GM23338 (cell line): ENCODE measurements around the gene PDE7B. TPM values are rescaled to one million over a fixed set of nuclear protein-coding genes. Genes with fewer than 3 reads are reported as not detected.
A peak's percentile ranks its signal among the peaks of the same experiment; 100 is the strongest.

Experiments used
- ATAC-seq: fragments of 200-7000 bp; cut with Tn5 transposase; 3 replicates; pipeline ENCODE4 v1.9.1; 2020
- DNase-seq: peaks from one replicate; pipeline ENCODE4 v3.0.0-alpha.2; 2015; ENCODE audit warnings: low spot score
- H2AFZ ChIP-seq: fragments of 200-600 bp; sonication (generic); 2 replicates; pipeline ENCODE4 v1.8.0; 2016; ENCODE audit warnings: antibody characterized with exemption, mild to moderate bottlenecking, moderate library complexity
- H3F3A ChIP-seq: fragments of 200-600 bp; sonication (generic); replicated peaks from 2 replicates; pipeline ENCODE4 v1.8.0; 2017; ENCODE audit warnings: antibody characterized with exemption, mixed run types, low read depth
- H3K27ac ChIP-seq: fragments of 200-600 bp; sonication (generic); 2 replicates; pipeline ENCODE4 v1.6.1; 2016; ENCODE audit warnings: low read depth
- H3K27me3 ChIP-seq: fragments of 200-600 bp; sonication (generic); 2 replicates; pipeline ENCODE4 v1.8.0; 2016; ENCODE audit warnings: mild to moderate bottlenecking, mixed run types, moderate library complexity; ENCODE audit not compliant: insufficient read depth
- H3K36me3 ChIP-seq: fragments of 200-600 bp; sonication (generic); 2 replicates; pipeline ENCODE4 v1.8.0; 2016; ENCODE audit warnings: mild to moderate bottlenecking; ENCODE audit not compliant: insufficient read depth
- H3K4me1 ChIP-seq: fragments of 200-600 bp; sonication (generic); 2 replicates; pipeline ENCODE4 v1.8.0; 2016; ENCODE audit warnings: mild to moderate bottlenecking, moderate library complexity; ENCODE audit not compliant: insufficient read depth
- H3K4me2 ChIP-seq: fragments of 200-600 bp; sonication (generic); 2 replicates; pipeline ENCODE4 v1.7.1; 2017; ENCODE audit warnings: mixed run types
- H3K4me3 ChIP-seq: fragments of 200-600 bp; sonication (generic); 2 replicates; pipeline ENCODE4 v1.6.1; 2016; ENCODE audit warnings: mixed run types
- H3K79me2 ChIP-seq: fragments of 200-600 bp; sonication (generic); replicated peaks from 2 replicates; pipeline ENCODE4 v1.8.0; 2017; ENCODE audit warnings: mild to moderate bottlenecking; ENCODE audit not compliant: insufficient read depth
- H3K9me2 ChIP-seq: fragments of 200-600 bp; sonication (generic); 2 replicates; pipeline ENCODE4 v1.8.0; 2017; ENCODE audit not compliant: insufficient read depth
- H4K20me1 ChIP-seq: fragments of 200-600 bp; sonication (generic); replicated peaks from 2 replicates; pipeline ENCODE4 v1.8.0; 2017; ENCODE audit warnings: mild to moderate bottlenecking; ENCODE audit not compliant: insufficient read depth
- H3K27ac Mint-ChIP-seq: 2 replicates; pipeline ENCODE4 v1.8.0; 2020; ENCODE audit warnings: inconsistent platforms, mild to moderate bottlenecking, moderate library complexity, mixed read lengths
- H3K27me3 Mint-ChIP-seq: 3 replicates; pipeline ENCODE4 v1.8.0; 2022; ENCODE audit warnings: low read depth, mild to moderate bottlenecking, moderate library complexity, mixed read lengths, inconsistent platforms; ENCODE audit not compliant: insufficient read depth, poor library complexity
- H3K36me3 Mint-ChIP-seq: 3 replicates; pipeline ENCODE4 v1.8.0; 2021; ENCODE audit warnings: low read depth, mild to moderate bottlenecking, inconsistent platforms, moderate library complexity, mixed read lengths
- H3K4me1 Mint-ChIP-seq: 3 replicates; pipeline ENCODE4 v1.8.0; 2020; ENCODE audit warnings: mild to moderate bottlenecking, inconsistent platforms, mixed read lengths
- H3K4me3 Mint-ChIP-seq: 3 replicates; pipeline ENCODE4 v1.8.0; 2021; ENCODE audit warnings: moderate library complexity, mild to moderate bottlenecking, inconsistent platforms, mixed read lengths
- H3K9me3 Mint-ChIP-seq: 3 replicates; pipeline ENCODE4 v1.8.0; 2020; ENCODE audit warnings: moderate library complexity, mild to moderate bottlenecking, inconsistent platforms, mixed read lengths
- CTCF ChIP-seq, 2 experiments: fragments of 200-600 bp in 1 of 2; sonication (generic) in 1 of 2; conservative IDR thresholded peaks; 2 replicates each; pipeline versions ENCODE4 v1.5.1 to v1.6.1; 2016 to 2017; ENCODE audit warnings: antibody characterized with exemption in 2 of 2, low read depth in 2 of 2, mild to moderate bottlenecking in 2 of 2, moderate library complexity in 1 of 2
- JUNB ChIP-seq: IDR thresholded peaks from one replicate; pipeline ENCODE4 v1.6.1; 2016; ENCODE audit warnings: antibody characterized with exemption; ENCODE audit not compliant: unreplicated experiment
- REST ChIP-seq: IDR thresholded peaks from one replicate; pipeline ENCODE4 v1.6.1; 2018; ENCODE audit warnings: antibody characterized with exemption; ENCODE audit not compliant: unreplicated experiment
- ZNF114 ChIP-seq: fragments of 250-450 bp; sonication (Bioruptor Pico); IDR thresholded peaks from 2 replicates; pipeline ENCODE4 v1.5.0; 2020; ENCODE audit warnings: mild to moderate bottlenecking, moderate library complexity
- ZNF462 ChIP-seq: fragments of 250-450 bp; sonication (Bioruptor Pico); IDR thresholded peaks from 2 replicates; pipeline ENCODE4 v1.5.0; 2020; ENCODE audit warnings: mild to moderate bottlenecking, moderate library complexity
- polyA plus RNA-seq: library from polyadenylated mRNA; unstranded; fragments of >200 nt; fragmentation: Nextera tagmentation; extraction: Ambion mirVana; gene quantifications from 2 replicates; pipeline ENCODE4 v1.2.1, GENCODE V29; 2016
- total RNA-seq: library from RNA; depleted of rRNA; stranded (reverse); fragments of >200 nt; shearing (Covaris generic); gene quantifications from 2 replicates; pipeline ENCODE4 v1.2.3, GENCODE V29; 2014

PDE7B gene
- total and polyA plus RNA-seq, 2 experiments from 2014 or later = 0.07 TPM; not detected in 1

DNA sequence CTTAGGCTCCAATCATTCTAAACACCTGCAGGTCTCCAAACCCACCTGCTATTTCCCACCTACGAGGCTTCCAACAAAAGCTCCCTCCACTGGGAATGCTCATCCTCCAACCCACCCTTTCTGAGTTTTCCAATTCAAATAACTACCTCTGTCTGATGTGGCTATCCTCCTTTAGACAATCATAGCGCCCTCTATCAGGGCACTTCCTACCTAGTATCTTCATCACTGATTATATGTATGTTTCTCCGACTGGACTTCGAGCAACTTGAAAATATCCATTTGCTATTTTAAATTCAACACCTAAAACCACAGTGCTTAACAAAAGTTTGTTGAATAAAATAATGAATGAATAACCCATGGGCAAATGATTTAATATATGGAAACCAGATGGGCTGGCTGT is 357.3 kb downstream of the PDE7B start:
- Histone ChIP-seq H3K27me3 (no peaks in the 10 kb centered on the region), H3K36me3 (no peaks in the 10 kb centered on the region), H4K20me1 (no peaks in the 10 kb centered on the region), H3K4me1 (no peaks in the 10 kb centered on the region), H3K9me2 (no peaks in the 10 kb centered on the region), H3F3A (no peaks in the 10 kb centered on the region), H2AFZ (no peak overlapping the region), H3K4me3 (no peak overlapping the region), H3K79me2 (no peaks in the 10 kb centered on the region), H3K27ac (no peak overlapping the region), H3K4me2 (no peak overlapping the region)
- Mint-ChIP-seq H3K27me3 (peaks cover 2% of the 10 kb centered on the region), H3K27ac (no peak overlapping the region), H3K9me3 (no peaks in the 10 kb centered on the region), H3K4me1 (no peaks in the 10 kb centered on the region), H3K4me3 (no peak overlapping the region), H3K36me3 (no peaks in the 10 kb centered on the region)
- ATAC-seq (no peak), DNase-seq (peak; percentile 60)
- TF ChIP-seq JUNB (no peak), CTCF (conservative IDR thresholded peaks at IDR 0.05; ENCODE audit: low read depth in 2 of 2) (peak; percentile 64 to 68)

GRCh38 chr6:136209496-136209895 is 358.0 kb downstream of the PDE7B start:
- Histone ChIP-seq H3K79me2 (no peaks in the 10 kb centered on the region), H3K9me2 (no peaks in the 10 kb centered on the region)

More at GRCh38 chr6:136209496-136209895, 358.0 kb downstream of the PDE7B start:
- H4K20me1 ChIP-seq = no peaks in the 10 kb centered on the region
- no peaks in the 10 kb centered on the region for H3K4me1 ChIP-seq
- no peaks in the 10 kb centered on the region for H3K36me3 ChIP-seq
- TF ChIP-seq JUNB = no peak
- no peak for TF ChIP-seq ZNF114
- TF ChIP-seq REST = no peak
- peak in 1 of 2 experiments; percentile 13; a peak in 1 of 4 replicates for TF ChIP-seq CTCF (conservative IDR thresholded peaks at IDR 0.05; ENCODE audit: low read depth in 2 of 2)
- no peak for TF ChIP-seq ZNF462 (CRISPR knock-in tag)
- ATAC-seq (no peak), DNase-seq (no peak)
- no peaks in the 10 kb centered on the region for H3K36me3 Mint-ChIP-seq
- no peak overlapping the region for H3K4me3 Mint-ChIP-seq
- no peaks in the 10 kb centered on the region for H3F3A ChIP-seq
- H3K27me3 ChIP-seq = no peaks in the 10 kb centered on the region
- no peaks in the 10 kb centered on the region for H3K9me3 Mint-ChIP-seq
- H3K27ac ChIP-seq = no peak overlapping the region
- H3K4me3 ChIP-seq = no peak overlapping the region
- H3K27me3 Mint-ChIP-seq = peaks cover 2% of the 10 kb centered on the region
- no peak overlapping the region for H3K4me2 ChIP-seq
- no peaks in the 10 kb centered on the region for H3K4me1 Mint-ChIP-seq
- H3K27ac Mint-ChIP-seq = no peak overlapping the region
- H2AFZ ChIP-seq = peak overlapping the region; percentile 38; the same call in 1 of the 2 replicates
